Ishikawa (cell line): ENCODE results near the gene TSPEAR.

ENCODE experiments used
- CEBPB ChIP-seq: IDR thresholded peaks from 2 replicates; pipeline ENCODE4 v1.6.1; 2012
- EGR1 ChIP-seq: IDR thresholded peaks from 2 replicates; pipeline ENCODE4 v1.6.1; 2012
- FOXM1 ChIP-seq: IDR thresholded peaks from 2 replicates; pipeline ENCODE4 v1.6.1; 2012; ENCODE audit warnings: low read depth, borderline replicate concordance
- MAX ChIP-seq: IDR thresholded peaks from 2 replicates; pipeline ENCODE4 v1.6.1; 2012
- NFIC ChIP-seq: IDR thresholded peaks from 2 replicates; pipeline ENCODE4 v1.6.1; 2012
- RAD21 ChIP-seq: IDR thresholded peaks from 2 replicates; pipeline ENCODE4 v1.6.1; 2012; ENCODE audit warnings: low read depth
- TAF1 ChIP-seq: IDR thresholded peaks from 2 replicates; pipeline ENCODE4 v1.6.1; 2012; ENCODE audit warnings: low read depth, mild to moderate bottlenecking
- TF ChIP-seq, protein P1 (sequence below): IDR thresholded peaks from 2 replicates; pipeline ENCODE4 v1.6.1; 2012; ENCODE audit warnings: low read depth, mild to moderate bottlenecking
- TF ChIP-seq, protein P2 (sequence below): IDR thresholded peaks from 2 replicates; pipeline ENCODE4 v1.6.1; 2012

DNA sequence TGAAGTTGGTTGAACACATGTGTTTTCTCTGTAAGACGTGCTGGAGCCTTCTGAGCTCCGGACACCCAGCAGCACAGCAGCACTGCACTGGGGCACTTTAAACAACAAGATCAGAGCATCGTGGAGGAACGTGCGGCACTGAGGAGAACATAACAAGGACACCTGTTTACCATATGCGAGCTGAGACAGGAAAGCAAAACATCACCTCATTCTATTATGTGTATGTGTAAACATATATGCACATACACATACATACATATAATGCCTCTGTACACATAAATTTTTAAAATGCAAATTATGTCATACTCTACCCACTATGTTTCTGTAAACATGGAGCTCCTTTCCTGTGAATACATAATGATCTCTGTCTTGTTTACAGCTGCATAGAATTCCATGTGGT is 115.8 kb downstream of the TSPEAR start:
- no peak for TF ChIP-seq MAX
- TF ChIP-seq, protein P1, sequence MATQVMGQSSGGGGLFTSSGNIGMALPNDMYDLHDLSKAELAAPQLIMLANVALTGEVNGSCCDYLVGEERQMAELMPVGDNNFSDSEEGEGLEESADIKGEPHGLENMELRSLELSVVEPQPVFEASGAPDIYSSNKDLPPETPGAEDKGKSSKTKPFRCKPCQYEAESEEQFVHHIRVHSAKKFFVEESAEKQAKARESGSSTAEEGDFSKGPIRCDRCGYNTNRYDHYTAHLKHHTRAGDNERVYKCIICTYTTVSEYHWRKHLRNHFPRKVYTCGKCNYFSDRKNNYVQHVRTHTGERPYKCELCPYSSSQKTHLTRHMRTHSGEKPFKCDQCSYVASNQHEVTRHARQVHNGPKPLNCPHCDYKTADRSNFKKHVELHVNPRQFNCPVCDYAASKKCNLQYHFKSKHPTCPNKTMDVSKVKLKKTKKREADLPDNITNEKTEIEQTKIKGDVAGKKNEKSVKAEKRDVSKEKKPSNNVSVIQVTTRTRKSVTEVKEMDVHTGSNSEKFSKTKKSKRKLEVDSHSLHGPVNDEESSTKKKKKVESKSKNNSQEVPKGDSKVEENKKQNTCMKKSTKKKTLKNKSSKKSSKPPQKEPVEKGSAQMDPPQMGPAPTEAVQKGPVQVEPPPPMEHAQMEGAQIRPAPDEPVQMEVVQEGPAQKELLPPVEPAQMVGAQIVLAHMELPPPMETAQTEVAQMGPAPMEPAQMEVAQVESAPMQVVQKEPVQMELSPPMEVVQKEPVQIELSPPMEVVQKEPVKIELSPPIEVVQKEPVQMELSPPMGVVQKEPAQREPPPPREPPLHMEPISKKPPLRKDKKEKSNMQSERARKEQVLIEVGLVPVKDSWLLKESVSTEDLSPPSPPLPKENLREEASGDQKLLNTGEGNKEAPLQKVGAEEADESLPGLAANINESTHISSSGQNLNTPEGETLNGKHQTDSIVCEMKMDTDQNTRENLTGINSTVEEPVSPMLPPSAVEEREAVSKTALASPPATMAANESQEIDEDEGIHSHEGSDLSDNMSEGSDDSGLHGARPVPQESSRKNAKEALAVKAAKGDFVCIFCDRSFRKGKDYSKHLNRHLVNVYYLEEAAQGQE = no peak
- no peak for TF ChIP-seq EGR1
- TF ChIP-seq FOXM1 = no peak
- TF ChIP-seq RAD21 = no peak
- TF ChIP-seq NFIC = no peak
- TF ChIP-seq CEBPB = no peak
- TF ChIP-seq, protein P2, sequence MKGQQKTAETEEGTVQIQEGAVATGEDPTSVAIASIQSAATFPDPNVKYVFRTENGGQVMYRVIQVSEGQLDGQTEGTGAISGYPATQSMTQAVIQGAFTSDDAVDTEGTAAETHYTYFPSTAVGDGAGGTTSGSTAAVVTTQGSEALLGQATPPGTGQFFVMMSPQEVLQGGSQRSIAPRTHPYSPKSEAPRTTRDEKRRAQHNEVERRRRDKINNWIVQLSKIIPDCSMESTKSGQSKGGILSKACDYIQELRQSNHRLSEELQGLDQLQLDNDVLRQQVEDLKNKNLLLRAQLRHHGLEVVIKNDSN = no peak
- no peak for TF ChIP-seq TAF1
